ENCODE results near the gene MROH2B. TPM values are rescaled to one million over a fixed set of nuclear protein-coding genes. Genes with fewer than 3 reads are reported as not detected.

MROH2B gene
- polyA plus RNA-seq, 1 donor from 2014 or later: not detected

GRCh38 chr5:40972434-40972833, 98.7 kb downstream of the MROH2B start:
- Histone ChIP-seq H3K36me3 (ENCODE audit: insufficient read depth, low read length) (no peaks in the 10 kb centered on the region), H3K9me2 (ENCODE audit: insufficient read depth, low read length) (no peaks in the 10 kb centered on the region), H3K27ac (ENCODE audit: low read length) (no peak overlapping the region), H3K4me3 (ENCODE audit: low read length) (no peak overlapping the region), H3K9me3 (ENCODE audit: low read length) (no peaks in the 10 kb centered on the region), H3K27me3 (ENCODE audit: insufficient read depth, low read depth, low read length) (no peaks in the 10 kb centered on the region), H4K20me1 (ENCODE audit: insufficient read depth) (no peaks in the 10 kb centered on the region), H3F3A (ENCODE audit: insufficient read depth, low read length, poor library complexity, severe bottlenecking) (no peaks in the 10 kb centered on the region), H3K9ac (ENCODE audit: low read length) (no peak overlapping the region), H2AFZ (ENCODE audit: low read depth, low read length) (no peak overlapping the region), H3K4me2 (ENCODE audit: low read length) (no peak overlapping the region), H3K79me2 (replicated peaks; ENCODE audit: insufficient read depth, low read length) (no peaks in the 10 kb centered on the region)
- TF ChIP-seq TAF1 (IDR thresholded peaks at IDR 0.05; ENCODE audit: low read depth) (no peak), CTCF (IDR thresholded peaks at IDR 0.05; ENCODE audit: poor library complexity, severe bottlenecking) (no peak), MXI1 (conservative IDR thresholded peaks at IDR 0.05; ENCODE audit: poor library complexity, severe bottlenecking) (no peak), RAD21 (conservative IDR thresholded peaks at IDR 0.05) (no peak), POLR2AphosphoS5 (IDR thresholded peaks at IDR 0.05) (no peak), SMC3 (conservative IDR thresholded peaks at IDR 0.05; ENCODE audit: poor library complexity) (no peak), REST (IDR thresholded peaks at IDR 0.05; ENCODE audit: borderline replicate concordance) (no peak), EZH2 (IDR thresholded peaks at IDR 0.05; ENCODE audit: borderline replicate concordance, insufficient read depth, low read length, poor library complexity, severe bottlenecking) (no peak), EP300 (conservative IDR thresholded peaks at IDR 0.05; ENCODE audit: poor library complexity, severe bottlenecking) (no peak)

- Histone ChIP-seq H3K4me3 (ENCODE audit: low read length) (no peak overlapping the region), H3K9me2 (ENCODE audit: insufficient read depth, low read length) (no peaks in the 10 kb centered on the region), H3K9ac (ENCODE audit: low read length) (no peak overlapping the region), H3K27me3 (ENCODE audit: insufficient read depth, low read depth, low read length) (no peaks in the 10 kb centered on the region), H3K79me2 (replicated peaks; ENCODE audit: insufficient read depth, low read length) (no peaks in the 10 kb centered on the region), H4K20me1 (ENCODE audit: insufficient read depth) (no peaks in the 10 kb centered on the region), H3K27ac (ENCODE audit: low read length) (no peak overlapping the region), H3K36me3 (ENCODE audit: insufficient read depth, low read length) (no peaks in the 10 kb centered on the region), H3K4me2 (ENCODE audit: low read length) (no peak overlapping the region), H3K9me3 (ENCODE audit: low read length) (peaks cover 10% of the 10 kb centered on the region), H2AFZ (ENCODE audit: low read depth, low read length) (no peak overlapping the region), H3F3A (ENCODE audit: insufficient read depth, low read length, poor library complexity, severe bottlenecking) (no peaks in the 10 kb centered on the region)
- TF ChIP-seq TAF1 (IDR thresholded peaks at IDR 0.05; ENCODE audit: low read depth) (no peak), SMC3 (conservative IDR thresholded peaks at IDR 0.05; ENCODE audit: poor library complexity) (no peak), EZH2 (IDR thresholded peaks at IDR 0.05; ENCODE audit: borderline replicate concordance, insufficient read depth, low read length, poor library complexity, severe bottlenecking) (no peak), RAD21 (conservative IDR thresholded peaks at IDR 0.05) (no peak), MXI1 (conservative IDR thresholded peaks at IDR 0.05; ENCODE audit: poor library complexity, severe bottlenecking) (no peak)
These were observed 108.8 kb downstream of the MROH2B start for GRCh38 chr5:40962207-40962955.

Data from neural cell (in vitro differentiated cells).